AG20443 (cell line): Measurements from ENCODE around the gene BPIFB3.
"Not testable (repeated sequence)": the region's sequence is repeated elsewhere in the genome, so short reads cannot be mapped to it uniquely, and the experiment has no call there.

Experiments used
- DNase-seq: peaks from one replicate; pipeline ENCODE4 v3.0.0; 2012; ENCODE audit warnings: low spot score, mixed read lengths

BPIFB3 gene

GRCh38 chr20:33091147-33091546, 37.4 kb downstream of the BPIFB3 start:
- DNase-seq, result no peak

DNA sequence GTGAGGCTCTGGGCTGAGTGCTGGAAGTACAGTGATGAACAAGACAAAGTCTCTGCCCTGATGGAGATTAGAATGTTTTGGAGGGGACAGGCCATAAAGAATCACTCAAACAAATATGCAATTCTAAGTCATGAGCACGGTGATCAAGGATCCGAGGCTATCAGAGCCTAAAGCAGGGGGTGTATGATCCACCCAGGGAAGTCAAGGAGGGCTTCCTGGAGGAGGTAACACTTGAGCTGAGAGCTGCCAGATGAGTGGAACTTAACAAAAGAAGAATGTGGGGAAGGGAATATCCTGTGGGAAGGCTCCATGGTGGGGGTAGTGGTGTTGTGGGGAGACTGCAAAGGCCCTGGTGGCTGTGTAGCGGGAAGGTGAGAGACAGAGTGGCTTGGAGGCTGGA, 38.0 kb downstream of the BPIFB3 start:
- DNase-seq, result no peak

- no peak for DNase-seq
These were observed 38.7 kb downstream of the BPIFB3 start for GRCh38 chr20:33092361-33092760.

GRCh38 chr20:33093074-33093473, 39.4 kb downstream of the BPIFB3 start:
- DNase-seq, result no peak

- DNase-seq, result no peak
These were observed 39.9 kb downstream of the BPIFB3 start for GRCh38 chr20:33093582-33093981.

- DNase-seq, result no peak
These were observed 41.5 kb downstream of the BPIFB3 start for GRCh38 chr20:33095249-33095648.

GRCh38 chr20:33095902-33096584, 42.3 kb downstream of the BPIFB3 start:
- DNase-seq, result peak; percentile 81

- peak; percentile 37 for DNase-seq
These were observed 43.3 kb downstream of the BPIFB3 start for GRCh38 chr20:33097001-33097400.

- DNase-seq, result no peak
These were observed 46.3 kb downstream of the BPIFB3 start for GRCh38 chr20:33099843-33100538.

DNA sequence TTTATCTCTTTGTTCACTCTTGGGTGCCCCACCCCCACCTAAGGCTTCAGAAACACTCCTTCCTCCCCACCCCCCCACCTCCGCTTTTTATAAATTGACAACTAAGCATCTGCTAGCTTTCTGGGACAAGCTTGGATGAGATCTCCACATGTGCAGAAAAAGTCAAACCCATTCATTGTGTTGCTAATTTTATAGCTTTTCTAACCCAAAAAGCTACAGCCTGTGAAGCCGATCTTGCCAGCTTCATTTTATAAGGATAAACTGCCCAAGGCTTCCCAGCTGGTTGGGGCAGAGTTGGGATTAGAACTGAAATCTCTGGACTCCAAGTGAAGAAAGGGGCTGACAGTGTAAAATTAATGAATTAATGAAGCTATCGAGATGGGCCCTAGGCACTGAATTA, 49.9 kb downstream of the BPIFB3 start:
- DNase-seq, result no peak

DNA sequence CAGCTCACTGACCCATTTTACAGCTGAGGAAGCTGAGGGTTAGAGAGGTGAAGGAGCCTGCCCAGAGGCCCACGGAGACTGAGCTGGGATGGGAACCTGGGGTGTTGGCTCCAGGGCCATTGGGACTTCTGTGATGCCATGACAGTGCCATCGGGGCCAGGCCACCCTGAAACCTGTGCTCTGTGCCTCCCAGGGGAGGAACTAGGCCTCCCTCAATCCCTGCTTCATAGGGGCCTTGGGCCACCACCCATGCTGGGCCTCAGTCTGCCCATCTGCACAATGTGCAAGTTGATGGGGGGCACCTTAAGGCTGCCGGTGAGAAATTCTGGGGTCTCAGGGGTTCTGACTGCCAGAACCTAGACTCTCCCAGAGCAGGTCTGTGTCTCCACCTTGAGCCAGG, 50.6 kb downstream of the BPIFB3 start:
- DNase-seq, result no peak

GRCh38 chr20:33105316-33105924, 51.7 kb downstream of the BPIFB3 start:
- no peak for DNase-seq

DNA sequence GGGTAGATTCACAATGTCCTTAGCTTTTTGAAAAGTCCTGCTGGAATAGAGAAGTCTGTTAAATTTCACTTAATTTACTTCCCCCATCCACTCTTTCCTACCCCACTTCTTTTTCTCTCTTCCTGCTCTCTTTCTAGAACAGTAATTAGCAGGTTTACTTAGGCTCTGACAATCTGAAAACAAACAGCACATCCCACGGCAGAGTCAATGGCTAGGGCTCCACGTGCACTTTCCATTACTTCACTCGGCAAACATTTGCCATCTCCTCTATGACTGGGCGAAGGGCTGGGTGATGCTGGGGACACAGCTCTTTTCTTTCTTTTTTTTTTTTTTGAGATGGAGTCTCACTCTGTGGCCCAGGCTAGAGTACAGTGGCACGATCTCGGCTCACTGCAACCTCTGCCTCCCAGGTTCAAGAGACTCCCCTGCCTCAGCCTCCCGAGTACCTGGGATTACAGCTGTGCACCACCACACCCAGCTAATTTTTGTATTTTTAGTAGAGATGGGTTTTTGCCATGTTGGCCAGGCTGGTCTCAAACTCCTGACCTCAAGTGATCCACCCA, 52.4 kb downstream of the BPIFB3 start:
- not testable (repeated sequence) for DNase-seq

DNA sequence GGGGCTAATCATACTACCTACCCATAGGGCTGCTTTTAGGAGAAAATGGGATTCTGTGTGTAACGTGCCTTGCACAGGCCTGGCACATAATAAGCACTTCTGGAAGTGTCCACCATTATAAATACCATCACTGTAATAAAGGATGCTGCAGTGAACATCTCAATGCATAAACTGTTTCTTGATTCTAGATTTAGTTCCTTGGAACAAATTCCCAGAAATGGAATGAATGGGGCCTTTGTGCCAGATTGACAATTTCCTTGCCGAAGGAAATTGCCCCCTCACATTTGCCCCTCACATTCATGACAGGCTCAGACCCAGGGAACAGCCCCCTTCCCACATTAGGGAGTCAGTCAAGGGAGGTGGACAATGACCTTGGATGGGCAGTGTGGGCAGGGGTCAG, 55.0 kb downstream of the BPIFB3 start:
- DNase-seq, result no peak

DNA sequence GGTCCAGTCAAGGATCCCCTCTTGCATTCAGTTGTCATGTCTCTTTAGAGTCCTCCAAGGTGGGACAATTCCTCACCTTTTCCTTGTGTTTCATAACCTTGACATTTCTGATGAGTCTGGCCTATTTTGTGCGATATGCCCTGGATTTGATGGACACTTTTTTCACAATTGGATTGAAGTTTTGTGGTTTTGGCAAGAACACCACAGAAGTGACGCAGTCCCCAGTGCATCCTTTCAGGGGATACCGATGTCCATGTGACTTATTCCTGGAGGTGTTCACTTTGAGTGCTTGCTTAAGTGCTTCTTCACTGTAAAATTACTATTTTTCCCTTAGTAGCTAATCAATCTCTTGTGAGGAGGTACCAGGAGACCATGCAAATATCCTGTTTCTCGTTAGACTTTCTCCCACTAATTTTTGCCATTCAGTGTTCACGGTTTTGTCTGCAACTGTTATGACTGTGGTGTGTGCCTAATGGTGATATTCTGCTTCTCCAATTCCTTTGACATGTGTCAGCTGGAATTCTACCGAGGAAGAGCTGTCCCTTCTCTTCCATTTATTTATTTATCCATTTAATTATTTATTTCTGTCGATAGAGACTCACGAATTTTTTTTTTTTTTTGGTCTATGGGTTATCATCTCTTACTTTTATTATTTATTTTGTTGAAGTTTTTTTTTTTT, 56.6 kb downstream of the BPIFB3 start:
- no peak for DNase-seq

- no peak for DNase-seq
These were observed 57.6 kb downstream of the BPIFB3 start for GRCh38 chr20:33111306-33111705.

DNA sequence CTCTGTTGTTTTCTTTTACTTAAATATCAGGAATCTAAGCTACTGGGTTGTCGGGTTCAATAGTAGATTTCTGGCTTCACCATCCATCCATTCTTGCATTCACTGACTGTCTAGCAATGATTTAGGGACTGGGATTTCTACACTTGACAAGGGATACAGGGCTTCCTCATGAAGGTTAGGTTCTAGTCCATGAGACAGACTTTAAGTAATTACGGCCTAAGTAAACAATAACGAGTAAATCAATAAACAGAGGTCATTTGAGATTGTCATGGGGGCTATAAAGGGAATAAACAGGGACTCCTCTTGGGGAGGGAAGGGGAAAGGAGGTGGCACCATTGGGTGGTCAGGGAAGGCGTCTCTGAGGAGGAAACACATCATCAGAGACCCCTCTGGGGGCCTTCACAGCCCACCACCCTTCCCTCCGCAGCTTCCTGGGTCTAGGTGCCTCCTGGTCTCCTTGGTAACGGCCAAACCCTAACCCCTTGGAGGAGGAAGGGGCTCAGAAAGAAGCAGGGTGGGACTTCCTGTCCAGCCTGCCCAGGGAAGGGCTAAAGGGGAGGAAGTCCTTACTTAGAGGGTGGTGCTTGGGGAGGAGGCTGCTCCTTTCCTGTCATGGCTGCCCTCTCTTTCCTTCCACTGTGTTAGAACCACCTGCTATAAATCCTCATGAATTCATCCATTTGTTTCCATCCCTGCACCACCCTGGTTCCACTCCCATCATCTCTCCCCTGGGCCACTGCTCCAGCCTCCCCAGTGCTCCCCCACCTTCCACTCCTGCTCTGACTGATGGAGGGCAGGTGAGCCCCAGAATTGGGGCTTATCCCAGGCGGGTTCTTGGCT, 59.1 kb downstream of the BPIFB3 start:
- no peak for DNase-seq

DNA sequence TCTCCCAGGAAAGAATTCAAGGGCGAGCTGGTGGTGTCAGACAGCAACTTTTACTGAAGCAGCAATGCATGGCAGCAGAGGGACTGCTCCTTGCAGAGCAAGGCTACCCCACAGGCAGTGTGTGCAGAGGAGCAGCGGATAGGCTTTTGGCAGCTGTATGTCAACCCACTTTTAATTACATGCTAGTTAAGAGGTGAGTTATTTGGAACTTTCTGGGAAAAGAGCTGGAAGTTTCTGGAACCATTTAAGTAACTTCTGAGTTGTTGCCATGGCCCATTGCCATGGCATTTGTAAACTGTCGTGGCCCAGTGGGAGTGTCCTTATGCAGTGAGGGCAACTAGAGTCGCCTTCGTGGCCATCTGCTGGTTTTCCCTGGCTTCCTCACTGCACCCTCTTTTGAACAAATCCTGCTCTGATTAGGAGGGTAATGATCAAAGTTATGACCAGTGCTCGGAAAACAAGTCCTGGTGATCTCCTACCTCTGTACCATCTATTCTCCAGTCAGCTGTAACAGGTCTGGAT, 59.7 kb downstream of the BPIFB3 start:
- no peak for DNase-seq

DNA sequence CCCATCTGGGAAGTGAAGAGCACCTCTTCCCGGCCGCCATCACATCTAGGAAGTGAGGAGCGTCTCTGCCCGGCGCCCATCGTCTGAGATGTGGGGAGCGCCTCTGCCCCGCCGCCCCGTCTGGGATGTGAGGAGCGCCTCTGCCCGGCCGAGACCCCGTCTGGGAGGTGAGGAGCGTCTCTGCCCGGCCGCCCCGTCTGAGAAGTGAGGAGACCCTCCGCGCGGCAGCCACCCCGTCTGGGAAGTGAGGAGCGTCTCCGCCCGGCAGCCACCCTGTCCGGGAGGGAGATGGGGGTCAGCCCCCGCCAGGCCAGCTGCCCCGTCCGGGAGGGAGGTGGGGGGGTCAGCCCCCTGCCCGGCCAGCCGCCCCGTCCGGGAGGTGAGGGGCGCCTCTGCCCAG, 61.8 kb downstream of the BPIFB3 start:
- not testable (repeated sequence) for DNase-seq

DNA sequence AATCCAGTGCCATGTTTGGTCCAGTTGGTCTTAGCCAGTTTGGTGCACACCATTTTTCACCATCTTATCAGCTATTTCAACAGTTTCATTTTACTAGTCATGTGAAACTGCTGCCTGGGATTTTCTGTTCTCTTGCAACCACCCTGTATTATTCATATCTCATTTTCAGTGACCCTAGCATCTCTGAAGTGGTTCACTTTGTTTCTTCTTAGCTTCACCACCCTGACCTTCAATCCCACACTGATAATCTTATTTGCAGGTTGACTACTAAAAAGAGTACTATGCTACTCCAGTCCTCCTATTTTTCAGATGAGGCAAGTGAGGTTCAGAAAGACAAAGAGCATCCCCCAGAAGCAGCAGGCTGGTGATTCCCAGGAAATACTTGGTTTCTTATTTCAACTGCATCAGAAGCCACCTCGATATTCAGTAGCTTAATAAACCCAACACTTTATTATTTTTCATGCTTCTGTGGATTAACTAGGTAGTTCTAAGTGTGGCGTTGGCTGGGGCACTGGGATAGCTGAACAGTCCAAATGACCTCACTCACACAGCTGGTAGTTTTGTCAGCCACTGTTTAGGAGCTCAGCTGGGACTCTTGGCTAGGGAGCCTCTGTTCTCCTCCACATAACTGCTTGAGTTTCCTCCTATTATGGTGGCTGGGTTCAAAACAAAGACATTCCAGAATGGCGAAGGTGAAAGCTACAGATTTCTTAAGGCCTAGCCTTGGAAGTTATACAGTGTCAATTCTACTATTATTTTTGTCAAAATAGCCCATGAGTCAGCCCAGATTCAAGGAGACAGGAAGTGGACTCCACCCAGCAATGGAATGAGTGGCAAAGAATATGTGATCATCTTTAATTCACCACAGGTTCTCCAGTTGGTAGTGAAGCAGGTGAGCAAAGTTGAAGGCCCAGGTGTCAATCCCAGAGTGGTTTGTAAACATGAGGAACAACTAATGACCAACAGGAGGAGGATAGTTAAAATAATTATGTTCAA, 66.3 kb downstream of the BPIFB3 start:
- no peak for DNase-seq
